HG03060 (cell line): ENCODE measurements around the gene EFR3B.
"Not testable (repeated sequence)": the region's sequence is repeated elsewhere in the genome, so short reads cannot be mapped to it uniquely, and the experiment has no call there.

ENCODE experiments used
- ATAC-seq: cut with Tn5 transposase; IDR thresholded peaks from one replicate; pipeline ENCODE4 v1.9.1; 2021; ENCODE audit warnings: low read depth, moderate number of reproducible peaks; ENCODE audit not compliant: unreplicated experiment

EFR3B gene

DNA sequence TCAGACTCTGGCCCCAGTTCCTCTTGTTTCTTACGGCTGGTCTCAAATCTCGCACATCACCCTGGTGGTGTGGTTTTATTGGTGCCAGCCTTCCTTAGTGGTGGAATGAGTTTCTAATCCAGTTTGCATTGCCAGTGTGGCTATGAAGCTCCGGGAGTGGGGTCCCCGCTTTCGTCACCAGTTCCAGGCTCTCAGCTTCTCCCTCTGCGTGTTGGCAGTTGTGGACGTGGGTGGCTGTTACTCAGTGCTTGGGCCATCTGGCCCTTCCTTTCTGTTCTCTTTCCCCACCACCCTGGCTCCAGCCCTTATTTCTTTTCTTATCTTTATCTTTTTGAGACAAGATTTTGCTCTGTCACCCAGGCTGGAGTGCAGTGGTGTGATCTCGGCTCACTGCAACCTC is 30.1 kb downstream of the EFR3B start:
- ATAC-seq, result no peak

DNA sequence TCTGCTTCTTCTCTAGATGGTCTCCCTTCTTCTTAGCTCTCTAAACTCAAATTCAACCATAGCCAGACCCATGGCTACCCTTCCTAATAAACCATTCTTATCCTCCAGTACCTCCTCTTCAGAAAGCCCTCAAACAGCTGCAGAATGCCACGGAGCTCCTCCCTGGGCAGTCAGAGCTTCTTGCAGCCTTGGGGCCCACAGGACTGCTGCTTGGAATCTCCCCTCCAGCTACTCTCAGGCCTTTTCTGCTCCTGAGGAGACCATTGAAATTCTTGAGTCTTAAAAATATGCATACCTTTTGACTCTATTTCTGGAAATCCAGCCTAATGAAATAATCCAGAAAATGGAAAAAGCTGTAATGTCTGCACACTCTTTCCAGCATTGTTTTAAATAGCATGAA is 30.7 kb downstream of the EFR3B start:
- ATAC-seq, result no peak

DNA sequence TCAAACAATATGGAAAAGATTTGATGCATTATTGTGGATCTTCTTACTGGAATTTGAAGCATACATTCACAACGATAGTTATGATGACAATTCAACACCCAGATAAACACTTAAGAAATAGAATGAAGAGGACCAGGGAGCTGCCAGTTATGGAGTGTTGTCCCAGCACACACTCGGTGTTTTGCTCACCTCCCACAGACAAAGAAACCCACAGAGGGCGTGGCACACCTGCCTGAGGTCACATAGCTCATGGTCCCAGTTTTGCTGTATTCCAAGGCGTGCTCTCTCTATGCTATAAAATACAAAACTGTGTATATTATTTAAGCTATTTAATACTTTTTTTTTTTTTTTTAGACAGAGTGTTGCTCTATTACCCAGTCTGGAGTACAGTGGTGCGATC is 31.1 kb downstream of the EFR3B start:
- no peak for ATAC-seq

DNA sequence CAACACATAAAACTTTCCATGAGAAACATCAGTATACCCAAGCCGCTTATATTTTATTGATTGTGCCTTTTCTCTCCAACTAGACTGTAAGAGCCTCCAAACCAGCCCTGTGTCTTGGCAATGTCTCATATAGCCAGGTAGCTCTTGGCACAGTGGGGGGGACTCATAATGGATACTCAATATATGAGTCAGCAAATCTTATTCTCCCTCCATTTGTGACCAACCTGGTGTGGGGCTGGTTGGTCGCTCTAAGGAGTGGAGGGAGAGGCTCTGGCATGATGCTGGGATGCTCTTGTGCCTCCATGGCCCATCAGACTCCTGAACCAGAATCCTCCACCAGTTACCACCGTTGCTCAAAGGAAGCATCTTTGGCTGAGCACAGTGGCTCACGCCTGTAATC is 32.0 kb downstream of the EFR3B start:
- no peak for ATAC-seq

DNA sequence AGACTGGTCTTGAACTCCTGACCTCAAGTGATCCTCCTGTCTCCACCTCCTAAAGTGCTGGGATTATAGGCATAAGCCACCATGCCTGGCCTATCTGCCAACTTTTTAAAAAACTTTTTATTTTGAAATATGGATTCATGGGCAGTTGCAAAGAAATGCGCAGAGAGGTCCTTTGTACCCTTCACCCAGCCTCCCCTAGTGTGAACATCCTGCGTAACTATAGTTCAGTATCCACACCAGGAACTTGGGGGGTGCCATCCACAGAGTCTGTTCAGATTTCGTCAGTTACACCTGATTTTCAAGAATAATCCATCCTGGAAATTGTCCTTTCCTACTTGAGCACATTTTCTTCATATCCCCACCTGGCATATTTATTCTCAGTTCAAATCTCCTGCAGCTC is 33.0 kb downstream of the EFR3B start:
- no peak for ATAC-seq

DNA sequence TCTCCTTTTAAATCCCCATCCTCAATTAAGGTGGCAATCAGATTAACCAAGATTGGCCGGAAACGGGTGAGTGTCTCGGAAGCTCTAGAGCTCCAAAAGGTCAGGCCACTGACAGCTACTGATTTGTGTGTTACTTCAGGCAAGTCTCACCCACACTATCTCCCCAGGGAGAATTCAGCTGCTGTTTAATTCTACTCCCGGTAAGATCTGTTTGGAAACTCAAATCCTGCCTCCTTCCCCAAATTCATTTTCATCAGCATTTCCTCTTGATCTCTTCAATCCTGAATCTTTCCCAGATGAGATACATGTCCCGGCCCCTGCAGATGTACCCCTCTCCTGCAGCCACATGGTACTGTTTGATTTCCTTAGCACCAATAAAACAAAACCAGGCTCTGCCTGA is 34.9 kb downstream of the EFR3B start:
- no peak for ATAC-seq

DNA sequence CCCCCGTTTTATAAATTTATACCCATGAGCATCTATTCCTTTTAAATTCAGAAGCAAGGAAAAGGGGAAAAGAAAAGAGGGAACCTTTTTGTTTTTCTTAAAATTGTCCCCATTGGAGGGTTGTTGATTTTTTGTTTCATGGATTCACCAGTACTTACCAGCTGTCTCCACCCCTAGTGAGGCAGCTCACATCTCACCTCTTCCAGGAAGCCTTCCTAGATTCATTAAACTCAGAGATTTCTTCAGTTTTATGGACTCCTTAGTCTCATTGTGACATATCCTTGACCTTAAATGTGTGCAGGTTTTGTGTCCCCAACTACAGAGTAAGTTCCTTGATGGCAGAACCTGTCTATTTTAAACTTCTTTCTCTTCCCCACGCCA is 35.9 kb downstream of the EFR3B start:
- no peak for ATAC-seq

DNA sequence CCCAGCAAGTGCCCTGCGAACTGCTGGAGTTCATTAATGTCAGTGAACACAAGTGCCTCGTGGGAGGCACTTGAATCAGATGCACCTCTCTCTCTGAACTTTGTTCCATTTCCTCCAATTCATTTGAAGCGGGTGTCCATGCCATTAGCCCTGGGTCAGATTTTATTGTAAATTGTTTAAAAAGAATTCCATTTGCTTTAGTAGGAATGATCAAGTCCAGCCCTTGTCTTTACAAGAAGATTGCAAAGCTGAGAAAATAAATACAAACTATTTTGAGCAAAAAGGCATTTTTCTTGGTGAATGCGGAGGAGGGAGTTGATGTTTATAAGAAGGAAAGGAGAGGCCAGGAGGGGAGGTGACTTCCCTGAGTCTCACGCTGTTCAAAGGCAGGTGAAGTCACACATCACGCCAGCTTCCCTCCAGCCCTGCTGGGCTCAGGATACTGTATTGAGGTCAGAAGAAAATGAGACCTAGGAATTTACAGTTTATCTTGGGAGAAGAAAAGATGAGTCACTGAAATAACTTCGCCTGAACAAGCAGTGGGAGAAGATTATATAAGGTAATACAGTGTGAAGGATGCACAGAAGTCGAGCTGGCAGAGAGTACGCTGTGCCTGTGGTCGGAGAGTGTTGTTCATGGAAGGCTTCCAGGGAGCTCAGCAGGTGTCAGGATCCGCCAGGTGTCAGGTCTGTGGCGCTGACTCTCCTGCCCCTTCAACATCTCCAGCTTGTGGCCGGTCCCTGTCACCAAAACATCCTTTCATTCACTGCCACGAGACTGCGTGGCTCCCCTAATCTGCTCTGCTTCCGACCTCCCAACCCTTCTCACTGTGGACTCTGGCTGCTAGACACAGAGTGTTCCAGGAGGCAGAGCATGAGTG is 36.5 kb downstream of the EFR3B start:
- ATAC-seq, result no peak

DNA sequence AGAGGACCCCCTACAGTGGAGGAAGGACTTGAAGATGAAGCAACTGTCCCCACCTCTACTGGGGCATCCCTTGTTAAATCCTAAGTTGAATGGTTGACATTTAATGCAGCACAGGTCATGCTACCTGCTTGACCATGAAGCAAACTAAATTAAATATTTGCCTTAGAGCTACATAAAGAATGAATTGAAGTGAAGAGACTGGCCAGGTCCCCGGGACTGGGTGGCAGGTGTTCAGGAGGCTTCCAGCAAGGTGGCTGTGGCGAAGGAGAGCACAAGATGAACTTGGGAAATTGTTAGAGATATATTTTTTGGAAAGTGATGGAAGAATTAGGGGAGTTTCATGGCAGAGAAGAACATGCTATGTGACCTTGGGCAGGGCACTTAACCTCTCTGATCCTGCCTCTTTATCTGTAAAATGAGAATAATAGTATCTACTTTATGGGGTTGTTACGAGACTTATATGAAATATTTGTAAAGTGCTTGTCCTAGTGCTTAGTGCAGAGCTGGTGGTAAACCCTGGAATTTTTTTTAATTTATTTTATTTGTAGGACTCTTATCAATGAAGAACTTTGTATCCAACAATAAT is 37.3 kb downstream of the EFR3B start:
- ATAC-seq, result no peak

DNA sequence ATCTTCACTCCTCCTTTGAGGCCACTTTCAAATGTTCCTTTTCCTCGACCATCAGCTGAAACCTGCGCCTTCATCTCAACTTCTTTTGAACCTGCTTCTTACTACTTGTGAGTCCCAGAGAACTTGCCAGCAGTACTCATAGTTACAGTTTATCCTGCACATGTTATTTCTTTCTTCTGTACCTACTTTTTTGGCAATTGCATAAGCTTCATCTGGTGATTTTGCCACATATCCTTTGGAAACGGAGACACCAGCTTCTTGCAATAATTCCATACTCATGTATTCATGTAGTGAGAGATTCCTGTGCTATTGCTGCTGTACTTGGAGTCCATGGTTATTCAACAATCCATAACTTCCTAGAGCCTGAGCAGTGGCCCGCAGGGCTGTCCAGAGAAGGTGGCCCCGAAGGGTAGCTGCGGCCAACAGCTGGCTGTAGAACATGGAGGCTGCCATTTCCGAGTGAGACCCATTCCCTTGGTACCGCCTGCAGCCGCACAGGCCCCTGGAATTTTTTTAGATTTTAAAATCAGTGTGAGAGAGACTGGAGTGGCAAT is 39.4 kb downstream of the EFR3B start:
- no peak for ATAC-seq

DNA sequence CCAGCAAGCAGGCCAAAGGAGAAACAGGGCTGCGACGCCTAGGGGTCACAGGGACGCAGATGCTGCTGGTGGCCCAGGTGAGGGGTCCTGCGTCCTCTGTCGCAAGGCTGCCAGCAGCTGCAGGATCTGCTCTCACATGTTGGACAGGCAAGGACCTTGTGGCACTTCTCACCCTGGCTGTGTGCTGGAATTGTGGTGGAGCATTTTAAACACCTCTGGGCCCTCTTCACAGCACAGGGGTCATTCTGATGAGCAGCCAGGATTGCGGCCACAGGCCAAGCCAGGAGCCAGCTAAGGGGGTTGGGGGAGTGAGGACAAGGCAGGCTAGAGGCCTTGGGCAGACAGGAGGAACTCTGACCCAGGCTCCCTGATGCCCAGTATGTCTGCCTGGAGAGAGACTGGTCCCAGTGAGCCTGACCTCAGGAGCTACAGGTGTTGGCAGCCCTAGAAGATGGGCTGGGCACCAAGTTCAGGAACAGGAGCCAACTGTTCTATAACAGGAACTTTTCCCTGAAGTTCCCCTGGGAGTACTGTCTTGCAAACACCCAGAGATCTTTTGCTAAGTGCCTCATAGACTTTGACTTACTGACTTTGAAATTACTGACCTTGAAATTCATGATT is 40.2 kb downstream of the EFR3B start:
- ATAC-seq, result no peak

DNA sequence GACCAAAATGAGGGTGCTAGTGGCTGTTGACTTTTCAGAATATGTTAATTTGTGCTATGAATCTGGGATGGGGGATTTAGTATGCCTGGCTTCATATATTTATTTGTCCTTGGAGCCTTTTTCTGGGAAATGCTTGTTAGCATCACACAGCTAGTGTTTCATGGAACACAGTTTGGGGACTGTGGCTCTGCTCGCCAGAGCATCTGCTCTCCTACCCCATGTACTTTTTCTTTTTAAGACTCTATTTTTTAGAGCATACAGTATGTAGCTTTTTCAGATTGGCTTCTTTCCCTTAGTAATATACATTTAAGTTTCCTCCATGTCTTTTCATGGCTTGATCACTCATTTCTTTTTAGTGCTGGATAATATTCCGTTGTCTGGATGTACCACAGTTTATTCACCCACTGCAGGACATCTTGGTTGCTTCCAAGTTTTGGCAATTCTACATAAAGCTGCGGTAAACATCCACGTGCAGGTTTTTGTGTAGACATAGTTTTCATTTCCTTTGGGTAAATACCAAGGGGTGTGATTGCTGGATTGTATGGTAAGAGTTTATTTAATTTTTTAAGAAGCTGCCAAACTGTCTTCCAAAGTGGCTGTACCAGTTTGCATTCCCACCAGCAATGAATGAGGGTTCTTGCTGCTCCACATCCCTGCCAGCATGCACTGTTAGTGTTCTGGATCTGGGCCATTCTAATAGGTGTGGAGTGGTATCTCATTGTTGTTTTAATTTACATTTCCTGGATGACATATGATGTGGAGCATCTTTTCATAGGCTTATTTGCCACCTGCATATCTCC is 44.1 kb downstream of the EFR3B start:
- no peak for ATAC-seq

DNA sequence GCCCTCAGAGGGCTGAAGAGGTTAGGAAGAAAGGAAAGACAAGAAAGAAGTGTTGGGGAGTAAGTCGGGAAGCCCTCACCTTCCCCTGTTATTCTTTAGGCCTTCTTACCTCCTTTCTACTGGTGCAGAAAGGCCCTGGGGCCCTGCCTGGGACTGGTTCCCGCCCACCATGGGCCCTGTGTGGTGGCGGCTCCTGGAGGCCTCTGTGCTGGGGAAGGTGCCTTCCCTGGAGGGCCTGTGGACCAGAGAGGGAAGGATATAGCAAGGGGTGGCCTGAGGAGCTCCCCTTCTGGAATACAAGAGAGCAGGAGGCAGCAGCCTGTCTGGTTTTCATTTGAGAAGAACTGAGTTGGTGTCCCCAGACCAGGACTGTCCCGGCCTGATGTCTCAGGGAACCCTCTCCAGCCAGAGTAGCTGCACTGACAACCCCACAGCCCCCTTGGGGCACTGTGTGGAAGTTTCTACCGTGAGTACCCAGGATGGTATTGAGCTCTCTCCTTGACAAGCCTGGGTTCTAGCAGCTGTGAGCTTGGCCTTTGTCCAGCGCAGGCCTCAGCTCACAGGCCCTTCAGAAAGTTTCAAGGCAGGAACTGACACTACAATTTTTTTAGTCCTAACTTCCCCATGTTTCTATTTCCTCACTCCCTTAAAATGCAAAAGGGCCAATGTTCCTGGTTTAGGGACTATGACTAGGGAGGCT is 47.1 kb downstream of the EFR3B start:
- ATAC-seq, result no peak

DNA sequence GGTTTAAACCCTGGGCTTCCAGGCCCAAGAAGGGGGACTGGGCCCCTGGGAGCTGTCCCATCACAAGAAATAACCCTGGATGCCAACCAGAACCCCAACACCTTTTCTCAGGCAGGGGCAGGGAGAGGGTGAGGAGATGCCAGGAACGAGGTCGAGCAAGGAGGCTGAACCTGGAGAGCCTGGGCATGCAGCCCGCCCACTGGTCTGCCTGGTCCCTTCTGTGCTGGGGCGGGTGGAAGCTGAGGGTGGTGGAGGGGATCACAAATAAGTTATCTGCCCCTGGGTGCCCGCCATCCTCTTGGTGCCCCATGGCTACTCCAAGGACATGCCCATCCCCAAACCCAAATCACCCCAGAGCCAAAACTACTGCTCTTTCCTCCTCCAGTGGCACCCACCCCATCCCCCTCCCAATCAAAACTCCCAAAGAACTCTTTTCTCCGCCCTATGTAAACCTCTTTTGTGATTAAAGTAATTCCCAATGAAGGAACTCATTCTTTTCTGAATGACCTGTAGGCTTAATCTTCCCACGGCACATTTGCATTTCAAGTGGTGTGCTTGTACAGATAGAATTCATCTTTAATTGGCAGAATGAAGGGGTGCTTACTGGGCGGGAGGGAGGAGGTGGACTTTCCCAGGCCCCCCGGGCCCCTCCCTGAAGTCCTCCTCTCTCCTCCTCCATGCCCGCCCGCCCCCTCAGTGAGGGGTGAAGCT is 47.9 kb downstream of the EFR3B start:
- no peak for ATAC-seq

DNA sequence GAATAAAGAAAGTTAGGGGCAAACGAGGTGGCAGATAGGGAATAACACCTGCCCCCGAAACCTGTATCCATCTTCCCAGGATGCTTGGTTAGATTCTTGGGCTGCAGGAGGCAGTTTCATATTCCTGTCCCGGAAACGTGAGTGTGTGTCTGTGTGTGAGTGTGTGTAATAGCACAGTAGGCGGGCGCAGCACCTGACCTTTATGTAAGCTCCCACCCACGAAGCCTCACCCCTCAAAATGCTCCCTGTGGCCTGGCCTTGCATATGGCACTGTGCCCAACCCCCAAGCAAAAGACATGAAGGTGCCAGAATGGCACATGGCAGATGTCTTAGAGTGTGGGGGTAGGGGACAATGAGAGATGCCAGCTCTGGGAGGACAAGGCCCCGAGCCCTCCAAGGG is 48.9 kb downstream of the EFR3B start:
- ATAC-seq, result no peak

DNA sequence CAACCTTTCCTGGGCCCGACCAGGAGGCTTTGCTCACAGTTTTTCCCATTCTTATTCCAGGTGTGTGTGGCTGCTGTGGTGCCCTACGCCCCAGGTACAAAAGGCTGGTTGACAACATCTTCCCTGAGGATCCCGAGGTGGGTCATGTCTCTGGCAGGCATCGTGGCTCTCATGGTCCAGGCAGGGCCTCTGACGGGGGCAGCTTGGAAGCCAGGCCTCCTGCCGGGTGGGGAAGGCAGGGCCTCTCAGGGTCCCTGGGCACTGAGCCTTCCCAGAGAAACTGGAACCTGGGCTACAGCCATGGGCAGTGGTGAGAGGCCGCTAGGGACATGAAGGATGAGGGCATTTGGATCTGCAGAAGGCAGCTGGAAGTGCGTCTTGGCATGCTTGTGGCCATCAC is 49.4 kb downstream of the EFR3B start:
- no peak for ATAC-seq

DNA sequence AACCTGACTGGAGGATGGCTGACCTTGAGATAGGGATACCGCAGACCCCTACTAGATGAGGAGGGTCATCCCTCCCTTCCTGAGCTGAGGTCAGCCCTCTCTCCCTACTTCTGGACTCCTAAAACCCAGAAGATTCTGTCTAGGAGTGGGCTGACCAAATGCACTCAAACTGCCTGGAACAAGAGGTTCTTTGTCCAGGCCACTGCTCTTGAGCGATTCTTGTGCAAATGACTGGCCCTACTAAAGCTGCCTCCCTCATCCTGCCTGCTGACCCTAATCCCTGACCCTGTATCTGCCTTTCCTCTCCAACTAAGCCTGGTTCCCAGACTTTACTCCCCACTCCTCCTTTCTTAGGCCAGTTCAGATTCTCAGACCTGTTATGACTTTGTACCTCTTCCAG is 56.2 kb downstream of the EFR3B start:
- ATAC-seq, result no peak

DNA sequence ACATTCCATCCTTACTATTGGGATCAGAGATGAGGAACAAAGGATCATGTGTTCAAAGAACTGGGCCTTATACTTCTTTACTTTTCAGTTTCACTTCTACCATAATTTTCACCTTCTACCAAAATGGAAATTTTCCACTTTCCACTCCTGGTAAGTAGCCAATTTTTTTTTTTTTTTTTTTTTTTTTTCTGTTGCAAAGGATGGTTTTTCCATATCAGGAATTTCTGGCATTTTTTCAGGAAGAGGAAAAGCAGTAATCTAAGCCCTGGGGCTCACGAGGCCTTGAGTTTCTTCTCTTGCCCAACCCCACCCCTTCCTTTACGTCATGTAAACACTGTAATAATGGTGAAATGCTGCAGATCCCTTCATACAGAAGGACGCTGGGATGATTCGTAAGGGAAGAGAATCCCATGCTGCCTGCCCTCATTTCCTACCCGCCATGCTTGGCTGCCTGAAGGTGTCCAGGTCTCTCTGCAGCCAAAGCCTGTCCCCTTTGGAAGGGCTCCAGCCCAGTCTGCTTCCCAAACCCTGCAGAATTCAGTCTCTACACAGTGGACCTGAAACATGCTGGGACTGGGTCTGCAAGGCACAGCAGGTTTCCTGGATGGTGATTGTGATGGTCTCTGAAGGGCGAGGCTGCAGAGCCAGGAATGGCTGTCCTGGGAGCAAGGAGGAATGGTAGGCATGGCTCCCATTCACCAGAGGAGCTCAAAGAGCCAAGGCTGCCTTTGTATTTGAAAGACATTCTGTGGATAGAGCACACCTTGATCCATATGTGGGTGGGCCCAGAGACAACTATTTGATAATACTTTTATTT is 57.0 kb downstream of the EFR3B start:
- ATAC-seq, result no peak

DNA sequence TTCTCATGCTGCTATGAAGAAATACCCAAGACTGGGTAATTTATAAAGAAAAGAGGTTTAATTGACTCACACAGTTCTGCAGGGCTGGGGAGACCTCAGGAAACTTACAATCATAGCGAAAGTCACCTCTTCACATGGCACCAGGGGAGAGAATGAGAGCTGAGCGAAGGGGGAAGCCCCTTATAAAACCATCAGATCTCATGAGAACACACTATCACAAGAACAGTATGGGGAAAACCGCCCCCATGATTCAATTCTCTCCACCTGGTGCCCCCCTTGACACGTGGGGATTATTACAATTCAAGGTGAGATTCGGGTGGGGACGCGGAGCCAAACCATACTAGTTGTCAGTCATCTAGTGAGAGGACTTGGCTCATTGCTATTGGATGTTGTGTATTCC is 60.5 kb downstream of the EFR3B start:
- ATAC-seq, result not testable (repeated sequence)
